ENCODE measurements around the gene TMEM167A. TPM values are rescaled to one million over a fixed set of nuclear protein-coding genes. Genes with fewer than 3 reads are reported as not detected.

TMEM167A gene
- total RNA-seq, 1 donor from 2014 or later, result 89.9 TPM

DNA sequence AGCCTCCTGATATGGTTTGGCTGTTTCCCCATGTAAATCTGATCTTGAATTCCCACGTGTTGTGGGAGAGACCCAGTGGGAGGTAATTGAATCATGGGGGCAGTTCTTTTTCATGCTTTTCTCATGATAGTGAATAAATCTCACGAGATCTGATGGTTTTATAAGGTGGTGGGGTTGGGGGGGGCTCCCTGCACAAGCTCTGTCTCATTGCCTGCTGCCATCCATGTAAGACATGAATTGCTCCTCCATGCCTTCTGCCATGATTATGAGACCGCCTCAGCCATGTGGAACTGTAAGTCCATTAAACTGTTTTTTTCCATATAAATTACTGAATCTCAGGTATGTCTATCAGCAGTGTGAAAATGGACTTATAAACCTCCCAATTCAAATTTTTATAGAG, 13.0 kb upstream of the TMEM167A start:
- peaks cover 12% of the 10 kb centered on the region for H3K9me3 ChIP-seq
- no peaks in the 10 kb centered on the region for H3K27me3 ChIP-seq (ENCODE audit: low read depth)
- no peaks in the 10 kb centered on the region for H3K36me3 ChIP-seq
- H3K4me1 ChIP-seq, result no peaks in the 10 kb centered on the region
- intact Hi-C loops (cut with DNase I), result no loop called here
- TF ChIP-seq, protein P1, sequence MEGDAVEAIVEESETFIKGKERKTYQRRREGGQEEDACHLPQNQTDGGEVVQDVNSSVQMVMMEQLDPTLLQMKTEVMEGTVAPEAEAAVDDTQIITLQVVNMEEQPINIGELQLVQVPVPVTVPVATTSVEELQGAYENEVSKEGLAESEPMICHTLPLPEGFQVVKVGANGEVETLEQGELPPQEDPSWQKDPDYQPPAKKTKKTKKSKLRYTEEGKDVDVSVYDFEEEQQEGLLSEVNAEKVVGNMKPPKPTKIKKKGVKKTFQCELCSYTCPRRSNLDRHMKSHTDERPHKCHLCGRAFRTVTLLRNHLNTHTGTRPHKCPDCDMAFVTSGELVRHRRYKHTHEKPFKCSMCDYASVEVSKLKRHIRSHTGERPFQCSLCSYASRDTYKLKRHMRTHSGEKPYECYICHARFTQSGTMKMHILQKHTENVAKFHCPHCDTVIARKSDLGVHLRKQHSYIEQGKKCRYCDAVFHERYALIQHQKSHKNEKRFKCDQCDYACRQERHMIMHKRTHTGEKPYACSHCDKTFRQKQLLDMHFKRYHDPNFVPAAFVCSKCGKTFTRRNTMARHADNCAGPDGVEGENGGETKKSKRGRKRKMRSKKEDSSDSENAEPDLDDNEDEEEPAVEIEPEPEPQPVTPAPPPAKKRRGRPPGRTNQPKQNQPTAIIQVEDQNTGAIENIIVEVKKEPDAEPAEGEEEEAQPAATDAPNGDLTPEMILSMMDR (IDR thresholded peaks at IDR 0.05), result no peak
- H3K4me3 ChIP-seq, result no peak overlapping the region
- DNase-seq (no peak), ATAC-seq (no peak)
- no peak overlapping the region for H3K27ac ChIP-seq

DNA sequence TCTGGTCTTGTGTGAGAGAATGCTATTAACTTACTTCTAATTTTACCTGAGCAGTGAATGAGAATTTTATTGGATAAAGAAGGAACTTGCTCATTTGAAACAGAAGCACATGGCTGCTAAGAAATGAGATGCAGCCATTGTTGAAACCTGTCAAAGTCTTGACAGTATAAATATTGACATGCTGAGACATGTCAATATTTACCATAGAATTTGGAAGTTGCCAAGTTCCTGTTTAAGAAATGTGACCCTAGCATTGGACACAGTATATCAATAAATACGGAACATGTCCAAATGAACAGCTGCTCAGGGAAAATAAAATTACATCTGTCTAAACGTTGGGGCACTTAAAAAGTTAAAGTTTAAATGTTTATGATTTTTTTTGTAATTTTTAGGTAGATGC, 7.9 kb upstream of the TMEM167A start:
- no peaks in the 10 kb centered on the region for H3K27me3 ChIP-seq (ENCODE audit: low read depth)
- no peak for ATAC-seq
- TF ChIP-seq, protein P1 (IDR thresholded peaks at IDR 0.05), result no peak
- no peak overlapping the region for H3K27ac ChIP-seq
- no peak overlapping the region for H3K4me3 ChIP-seq
- H3K9me3 ChIP-seq, result no peaks in the 10 kb centered on the region
- no peaks in the 10 kb centered on the region for H3K36me3 ChIP-seq
- intact Hi-C loops (cut with DNase I), result no loop called here
- no peak for DNase-seq
- no peaks in the 10 kb centered on the region for H3K4me1 ChIP-seq

DNA sequence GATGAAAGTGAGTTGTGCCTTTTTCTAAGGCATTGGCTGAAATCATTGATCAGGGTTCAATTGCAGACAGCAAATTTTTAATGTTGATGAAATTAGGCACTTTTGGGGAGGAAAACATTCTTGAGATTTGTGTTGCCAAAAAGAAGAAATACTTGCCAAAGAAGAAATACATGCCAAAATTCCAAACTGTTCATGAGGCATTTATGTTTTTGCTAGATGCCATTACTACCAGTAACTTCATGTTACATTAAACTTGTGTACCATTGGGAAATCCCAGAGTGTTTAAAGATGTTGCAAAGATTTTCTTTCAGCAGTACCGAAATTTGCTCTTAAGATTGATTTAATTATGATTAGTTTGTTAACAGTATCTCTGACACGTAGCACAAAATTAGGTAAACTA, 7.1 kb upstream of the TMEM167A start:
- Histone ChIP-seq H3K4me1 (no peaks in the 10 kb centered on the region), H3K27me3 (ENCODE audit: low read depth) (no peaks in the 10 kb centered on the region), H3K27ac (no peak overlapping the region), H3K36me3 (no peaks in the 10 kb centered on the region), H3K9me3 (no peaks in the 10 kb centered on the region), H3K4me3 (no peak overlapping the region)
- ATAC-seq (no peak), DNase-seq (no peak)
- intact Hi-C loops (cut with DNase I), result no loop called here
- TF ChIP-seq, protein P1 (IDR thresholded peaks at IDR 0.05), result no peak

DNA sequence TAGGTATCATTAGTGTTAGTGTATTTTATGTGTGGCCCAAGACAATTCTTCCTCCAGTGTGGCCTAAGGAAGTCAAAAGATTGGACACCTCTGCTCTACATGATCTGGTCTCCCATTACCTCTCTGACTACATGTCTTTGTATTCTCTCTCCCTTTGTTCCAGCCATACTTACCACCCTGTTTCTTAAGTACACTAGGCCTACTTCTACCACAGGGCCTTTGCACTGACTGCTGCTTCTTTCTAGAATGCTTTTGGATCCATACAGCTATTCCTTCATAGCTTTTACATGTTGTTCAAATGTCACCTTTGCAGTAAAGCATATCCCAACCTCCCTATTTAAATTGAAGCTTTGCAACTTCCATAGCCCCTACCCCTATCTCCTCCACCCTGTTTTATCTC, 5.6 kb upstream of the TMEM167A start:
- Histone ChIP-seq H3K36me3 (no peaks in the 10 kb centered on the region), H3K4me3 (no peak overlapping the region), H3K27me3 (ENCODE audit: low read depth) (no peaks in the 10 kb centered on the region), H3K27ac (no peak overlapping the region), H3K4me1 (peaks cover 7% of the 10 kb centered on the region), H3K9me3 (no peaks in the 10 kb centered on the region)
- DNase-seq (no peak), ATAC-seq (no peak)
- intact Hi-C loops (cut with DNase I), result no loop called here
- TF ChIP-seq, protein P1 (IDR thresholded peaks at IDR 0.05), result no peak

DNA sequence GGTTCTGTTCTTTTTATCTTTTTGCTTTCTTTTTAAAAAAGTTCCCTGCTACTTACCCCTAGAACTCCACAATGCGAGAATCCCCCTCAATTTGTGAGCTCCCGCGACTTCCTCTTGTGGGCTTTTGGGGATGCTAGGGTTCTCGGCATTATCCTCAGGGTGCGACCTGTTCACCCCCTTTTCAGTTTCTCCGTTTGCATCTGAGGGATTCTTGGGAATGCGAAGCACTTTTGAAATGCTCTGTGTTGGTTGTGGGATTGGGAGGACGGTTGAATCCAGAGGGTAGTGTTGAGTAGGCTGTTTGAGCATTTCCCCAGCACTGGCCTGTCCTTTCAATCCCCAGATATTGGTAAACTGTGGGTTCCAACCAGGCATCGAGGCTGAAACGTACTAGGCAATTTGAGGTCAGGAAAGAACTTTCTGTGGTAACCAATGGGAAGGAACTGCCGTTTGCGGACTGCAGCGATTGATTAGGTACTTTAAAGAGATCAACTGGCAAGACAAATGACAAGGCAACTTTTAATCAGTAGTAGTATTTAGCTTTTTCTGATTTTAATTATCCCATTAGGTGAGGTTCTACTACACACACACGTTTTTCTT, 568 bp upstream of the TMEM167A start:
- DNase-seq (no peak), ATAC-seq (peak; percentile 3 to 22)
- Histone ChIP-seq H3K27ac (peak overlapping the region; percentile 89), H3K4me1 (peaks cover 39% of the 10 kb centered on the region), H3K9me3 (no peaks in the 10 kb centered on the region), H3K4me3 (peak overlapping the region; percentile 88), H3K27me3 (ENCODE audit: low read depth) (no peaks in the 10 kb centered on the region), H3K36me3 (no peaks in the 10 kb centered on the region)
- intact Hi-C loops (cut with DNase I), result no loop called here
- TF ChIP-seq, protein P1 (IDR thresholded peaks at IDR 0.05), result no peak
